ENCODE measurements around the gene MTCH2.
"Not testable (repeated sequence)": the region's sequence is repeated elsewhere in the genome, so short reads cannot be mapped to it uniquely, and the experiment has no call there.

MTCH2 gene

DNA sequence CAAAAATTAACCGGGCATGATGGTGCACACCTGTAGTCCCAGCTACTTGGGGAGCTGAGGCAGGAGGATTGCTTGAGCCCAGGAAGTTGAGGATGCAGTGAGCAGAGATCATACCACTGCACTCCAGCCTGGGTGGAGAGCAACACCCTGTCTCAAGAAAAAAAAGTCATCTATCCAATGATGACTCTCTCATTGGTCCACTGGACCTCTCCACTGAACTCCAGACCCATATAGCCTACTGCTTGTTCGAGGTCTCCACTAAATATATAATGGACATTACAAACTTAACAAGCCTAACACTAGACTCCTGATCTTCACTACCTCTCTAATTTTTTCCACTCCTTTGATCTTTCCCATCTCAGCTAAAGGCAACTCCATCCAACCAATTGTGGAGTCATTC lies 33.5 kb upstream of the MTCH2 start:
- H3K4me3 ChIP-seq (ENCODE audit: low read depth, low read length): no peak overlapping the region
- TF ChIP-seq, protein P1, sequence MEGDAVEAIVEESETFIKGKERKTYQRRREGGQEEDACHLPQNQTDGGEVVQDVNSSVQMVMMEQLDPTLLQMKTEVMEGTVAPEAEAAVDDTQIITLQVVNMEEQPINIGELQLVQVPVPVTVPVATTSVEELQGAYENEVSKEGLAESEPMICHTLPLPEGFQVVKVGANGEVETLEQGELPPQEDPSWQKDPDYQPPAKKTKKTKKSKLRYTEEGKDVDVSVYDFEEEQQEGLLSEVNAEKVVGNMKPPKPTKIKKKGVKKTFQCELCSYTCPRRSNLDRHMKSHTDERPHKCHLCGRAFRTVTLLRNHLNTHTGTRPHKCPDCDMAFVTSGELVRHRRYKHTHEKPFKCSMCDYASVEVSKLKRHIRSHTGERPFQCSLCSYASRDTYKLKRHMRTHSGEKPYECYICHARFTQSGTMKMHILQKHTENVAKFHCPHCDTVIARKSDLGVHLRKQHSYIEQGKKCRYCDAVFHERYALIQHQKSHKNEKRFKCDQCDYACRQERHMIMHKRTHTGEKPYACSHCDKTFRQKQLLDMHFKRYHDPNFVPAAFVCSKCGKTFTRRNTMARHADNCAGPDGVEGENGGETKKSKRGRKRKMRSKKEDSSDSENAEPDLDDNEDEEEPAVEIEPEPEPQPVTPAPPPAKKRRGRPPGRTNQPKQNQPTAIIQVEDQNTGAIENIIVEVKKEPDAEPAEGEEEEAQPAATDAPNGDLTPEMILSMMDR (IDR thresholded peaks at IDR 0.05; ENCODE audit: insufficient read depth, low read depth, low read length, missing control alignments): no peak
- no peak for DNase-seq (ENCODE audit: low read depth)

DNA sequence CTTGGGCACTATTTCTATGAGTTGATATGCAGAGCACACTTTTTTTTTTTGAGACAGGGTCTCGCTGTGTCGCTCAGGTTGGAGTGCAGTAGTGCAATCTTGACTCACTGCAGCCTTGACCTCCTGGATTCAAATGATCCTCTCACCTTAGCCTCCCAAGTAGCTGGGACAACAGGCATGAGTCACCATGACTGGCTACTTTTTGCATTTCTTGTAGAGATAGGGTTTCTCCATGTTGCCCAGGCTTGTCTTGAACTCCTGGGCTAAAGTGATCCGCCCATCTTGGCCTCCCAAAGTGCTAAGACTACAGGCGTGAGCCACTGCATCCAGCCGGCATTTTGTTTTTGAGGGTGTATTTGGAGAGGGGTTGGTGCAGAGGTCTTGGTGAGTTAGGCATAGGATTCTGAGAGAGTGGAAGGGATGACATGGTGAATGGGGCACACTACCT lies 29.9 kb upstream of the MTCH2 start:
- DNase-seq (ENCODE audit: low read depth): no peak
- TF ChIP-seq, protein P1 (IDR thresholded peaks at IDR 0.05; ENCODE audit: insufficient read depth, low read depth, low read length, missing control alignments): no peak
- no peak overlapping the region for H3K4me3 ChIP-seq (ENCODE audit: low read depth, low read length)

DNA sequence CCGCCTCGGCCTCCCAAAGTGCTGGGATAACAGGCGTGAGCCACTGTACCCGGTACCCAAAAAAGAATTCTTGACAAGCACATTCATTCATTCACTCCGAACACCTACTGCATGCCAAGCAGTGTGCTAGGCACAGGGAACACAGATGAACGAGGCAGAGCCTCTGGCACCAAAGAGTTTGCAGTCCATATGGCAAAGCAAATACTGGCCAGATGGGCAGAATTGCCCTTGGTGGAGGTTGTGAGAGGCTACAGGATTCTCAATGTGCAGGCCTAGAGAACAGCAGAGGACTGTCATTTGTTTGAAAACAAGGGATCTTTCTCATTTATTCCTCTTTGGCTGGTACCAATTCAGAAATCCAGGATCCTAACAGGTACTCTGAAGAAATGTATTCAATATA lies 27.5 kb upstream of the MTCH2 start:
- H3K4me3 ChIP-seq (ENCODE audit: low read depth, low read length): no peak overlapping the region
- TF ChIP-seq, protein P1 (IDR thresholded peaks at IDR 0.05; ENCODE audit: insufficient read depth, low read depth, low read length, missing control alignments): no peak
- DNase-seq (ENCODE audit: low read depth): no peak

DNA sequence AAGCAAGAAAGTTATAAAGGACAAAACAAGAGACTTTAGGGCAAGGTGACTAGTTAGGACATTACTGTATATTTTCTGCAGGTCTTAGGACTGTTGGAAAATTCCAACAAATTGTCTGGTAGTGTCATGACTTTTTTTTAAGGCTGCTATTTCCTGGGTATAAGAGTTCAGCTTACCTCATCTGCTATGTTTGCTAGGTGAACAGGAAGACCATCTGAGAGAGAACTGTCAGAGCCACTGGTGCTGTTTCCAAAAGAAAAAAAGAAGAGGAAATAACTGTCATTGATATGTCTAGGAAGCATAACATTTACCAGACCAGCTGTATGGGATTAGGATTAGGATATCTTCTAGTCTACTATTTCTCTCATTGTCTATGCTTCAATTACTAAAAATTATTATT lies 26.3 kb upstream of the MTCH2 start:
- no peak overlapping the region for H3K4me3 ChIP-seq (ENCODE audit: low read depth, low read length)
- TF ChIP-seq, protein P1 (IDR thresholded peaks at IDR 0.05; ENCODE audit: insufficient read depth, low read depth, low read length, missing control alignments): no peak
- no peak for DNase-seq (ENCODE audit: low read depth)

- TF ChIP-seq, protein P1 (IDR thresholded peaks at IDR 0.05; ENCODE audit: insufficient read depth, low read depth, low read length, missing control alignments): no peak
- H3K4me3 ChIP-seq (ENCODE audit: low read depth, low read length): no peak overlapping the region
- DNase-seq (ENCODE audit: low read depth): no peak
Measured at GRCh38 chr11:47667555-47667954, 25.2 kb upstream of the MTCH2 start.

GRCh38 chr11:47667135-47667534 lies 24.8 kb upstream of the MTCH2 start:
- H3K4me3 ChIP-seq (ENCODE audit: low read depth, low read length): no peak overlapping the region
- TF ChIP-seq, protein P1 (IDR thresholded peaks at IDR 0.05; ENCODE audit: insufficient read depth, low read depth, low read length, missing control alignments): no peak
- DNase-seq (ENCODE audit: low read depth): no peak

GRCh38 chr11:47664936-47665335 lies 22.6 kb upstream of the MTCH2 start:
- H3K4me3 ChIP-seq (ENCODE audit: low read depth, low read length); DNase-seq (ENCODE audit: low read depth): not testable (repeated sequence)

All from GM12865 (cell line).